Activated naive CD4-positive, alpha-beta T cell treated with anti-CD3 and anti-CD28 coated beads, Interleukin-2, amount 50 U/mL, for 16 hours (primary cell): ENCODE measurements around the gene SLC38A2.
"Not testable (repeated sequence)": the region's sequence is repeated elsewhere in the genome, so short reads cannot be mapped to it uniquely, and the experiment has no call there.

Experiments used
- DNase-seq: peaks from one replicate; pipeline ENCODE4 v3.0.0-alpha.2; 2020

Gene SLC38A2

GRCh38 chr12:46359667-46360280 lies 12.8 kb downstream of the SLC38A2 start:
- no peak for DNase-seq

- no peak for DNase-seq
Observed at GRCh38 chr12:46358791-46359666, 13.5 kb downstream of the SLC38A2 start.

- DNase-seq, result no peak
Observed at GRCh38 chr12:46358325-46358700, 14.3 kb downstream of the SLC38A2 start.

GRCh38 chr12:46357438-46358324 lies 14.9 kb downstream of the SLC38A2 start:
- DNase-seq, result no peak

GRCh38 chr12:46356655-46357437 lies 15.7 kb downstream of the SLC38A2 start:
- no peak for DNase-seq

GRCh38 chr12:46354802-46355199 lies 17.8 kb downstream of the SLC38A2 start:
- DNase-seq, result no peak

- no peak for DNase-seq
Observed at GRCh38 chr12:46354111-46354801, 18.3 kb downstream of the SLC38A2 start.

GRCh38 chr12:46351886-46352650 lies 20.5 kb downstream of the SLC38A2 start:
- no peak for DNase-seq

- DNase-seq, result no peak
Observed at GRCh38 chr12:46351138-46351537, 21.4 kb downstream of the SLC38A2 start.

GRCh38 chr12:46349253-46349652 lies 23.3 kb downstream of the SLC38A2 start:
- DNase-seq, result no peak

GRCh38 chr12:46343118-46343852 lies 29.3 kb downstream of the SLC38A2 start:
- DNase-seq, result no peak

- DNase-seq, result peak; percentile 23
Observed at GRCh38 chr12:46342562-46343033, 30.0 kb downstream of the SLC38A2 start.

GRCh38 chr12:46339051-46339450 lies 33.5 kb downstream of the SLC38A2 start:
- DNase-seq, result no peak

GRCh38 chr12:46332260-46332659 lies 40.3 kb downstream of the SLC38A2 start:
- no peak for DNase-seq

- not testable (repeated sequence) for DNase-seq
Observed at GRCh38 chr12:46325075-46325474, 47.5 kb downstream of the SLC38A2 start.

GRCh38 chr12:46320731-46321130 lies 51.8 kb downstream of the SLC38A2 start:
- DNase-seq, result no peak

- DNase-seq, result no peak
Observed at GRCh38 chr12:46318037-46318436, 54.5 kb downstream of the SLC38A2 start.
